EL (cell line): ENCODE data around the gene TNIK.
"Not testable (repeated sequence)": the region's sequence is repeated elsewhere in the genome, so short reads cannot be mapped to it uniquely, and the experiment has no call there.

Source experiments
- DNase-seq: peaks from one replicate; pipeline ENCODE4 v3.0.0-alpha.2; 2016

The TNIK gene

GRCh38 chr3:171245796-171246765, 214.1 kb downstream of the TNIK start:
- no peak for DNase-seq

- DNase-seq = no peak
Measured at GRCh38 chr3:171242951-171243350, 217.3 kb downstream of the TNIK start.

- DNase-seq = no peak
Measured at GRCh38 chr3:171242170-171242569, 218.0 kb downstream of the TNIK start.

GRCh38 chr3:171241655-171242054, 218.6 kb downstream of the TNIK start:
- not testable (repeated sequence) for DNase-seq

- no peak for DNase-seq
Measured at GRCh38 chr3:171240504-171240835, 219.7 kb downstream of the TNIK start.

- DNase-seq = no peak
Measured at GRCh38 chr3:171239757-171240503, 220.3 kb downstream of the TNIK start.

GRCh38 chr3:171237009-171237385, 223.2 kb downstream of the TNIK start:
- DNase-seq = no peak

- DNase-seq = no peak
Measured at GRCh38 chr3:171236265-171237008, 223.8 kb downstream of the TNIK start.

- DNase-seq = no peak
Measured at GRCh38 chr3:171234298-171235010, 225.8 kb downstream of the TNIK start.

- no peak for DNase-seq
Measured at GRCh38 chr3:171231361-171231760, 228.8 kb downstream of the TNIK start.

GRCh38 chr3:171230865-171231264, 229.3 kb downstream of the TNIK start:
- DNase-seq = no peak

GRCh38 chr3:171229173-171229572, 231.0 kb downstream of the TNIK start:
- no peak for DNase-seq

GRCh38 chr3:171228240-171228639, 232.0 kb downstream of the TNIK start:
- DNase-seq = no peak

GRCh38 chr3:171227828-171228227, 232.4 kb downstream of the TNIK start:
- DNase-seq = no peak

- no peak for DNase-seq
Measured at GRCh38 chr3:171227359-171227758, 232.8 kb downstream of the TNIK start.

- DNase-seq = no peak
Measured at GRCh38 chr3:171226794-171227193, 233.4 kb downstream of the TNIK start.

GRCh38 chr3:171225708-171226107, 234.5 kb downstream of the TNIK start:
- peak; percentile 30 for DNase-seq

- DNase-seq = no peak
Measured at GRCh38 chr3:171225165-171225564, 235.0 kb downstream of the TNIK start.

GRCh38 chr3:171223396-171223795, 236.8 kb downstream of the TNIK start:
- no peak for DNase-seq

- DNase-seq = no peak
Measured at GRCh38 chr3:171222995-171223394, 237.2 kb downstream of the TNIK start.

GRCh38 chr3:171221597-171221996, 238.6 kb downstream of the TNIK start:
- DNase-seq = no peak

GRCh38 chr3:171221104-171221503, 239.1 kb downstream of the TNIK start:
- no peak for DNase-seq

GRCh38 chr3:171219258-171219657, 240.9 kb downstream of the TNIK start:
- no peak for DNase-seq
